Panc1 (cell line): ENCODE results near the gene TMEM254. TPM values are rescaled to one million over a fixed set of nuclear protein-coding genes. Genes with fewer than 3 reads are reported as not detected.

ENCODE experiments used
- ATAC-seq: fragments of 200-7000 bp; cut with Tn5 transposase; 2 replicates; pipeline ENCODE4 v1.9.1; 2020; ENCODE audit warnings: mild to moderate bottlenecking, moderate library complexity
- BruUV-seq: library from RNA; stranded (reverse); fragments of 400-500 nt; replicated peaks from 2 replicates; lab custom pipeline; 2021; lab: Mats Ljungman, UMichigan
- CTCF ChIA-PET: fragments of 300-600 bp; sonication (Branson Sonifier 250); formaldehyde crosslinking; loops from one replicate; lab custom pipeline; 2022; ENCODE audit warnings: antibody characterized with exemption; lab: Charles Lee
- POLR2A ChIA-PET: fragments of 300-600 bp; sonication (Branson Sonifier 250); formaldehyde crosslinking; loops from one replicate; lab custom pipeline; 2022; ENCODE audit warnings: antibody characterized with exemption; lab: Charles Lee
- DNase-seq: peaks from one replicate; pipeline ENCODE4 v3.0.0-alpha.2; 2010; ENCODE audit warnings: low read depth, low spot score
- H3K27ac ChIP-seq: 2 replicates; pipeline ENCODE4 v1.5.1; 2011; ENCODE audit warnings: mild to moderate bottlenecking, low read length, inconsistent platforms
- H3K27me3 ChIP-seq: fragments of 200-500 bp; sonication (Bioruptor generic); 2 replicates; pipeline ENCODE4 v1.6.0; 2014; ENCODE audit warnings: low read length, inconsistent platforms; ENCODE audit not compliant: control insufficient read depth, insufficient read depth
- H3K36me3 ChIP-seq: fragments of 200-500 bp; sonication (Bioruptor generic); 2 replicates; pipeline ENCODE4 v1.5.1; 2014; ENCODE audit warnings: inconsistent platforms, mild to moderate bottlenecking, low read length, moderate library complexity; ENCODE audit not compliant: control insufficient read depth, insufficient read depth
- H3K4me1 ChIP-seq: 2 replicates; pipeline ENCODE4 v1.5.1; 2011; ENCODE audit warnings: inconsistent platforms, mild to moderate bottlenecking, low read length, moderate library complexity; ENCODE audit not compliant: control insufficient read depth, insufficient read depth
- H3K4me3 ChIP-seq, 2 experiments: 2 replicates each; pipeline ENCODE4 v1.5.1; 2011 to 2012; ENCODE audit warnings: low read depth in 2 of 2, low read length in 2 of 2, mild to moderate bottlenecking in 2 of 2, inconsistent platforms in 1 of 2, moderate library complexity in 1 of 2
- H3K9me3 ChIP-seq: fragments of 200-500 bp; sonication (Bioruptor generic); 2 replicates; pipeline ENCODE4 v1.5.1; 2014; ENCODE audit warnings: low read depth, mild to moderate bottlenecking, inconsistent platforms, low read length, moderate library complexity; ENCODE audit not compliant: control insufficient read depth, insufficient read depth
- CTCF ChIP-seq: fragments of 450-650 bp; IDR thresholded peaks from 2 replicates; pipeline ENCODE4 v1.5.1; 2017; ENCODE audit warnings: mild to moderate bottlenecking
- POLR2AphosphoS5 ChIP-seq: IDR thresholded peaks from 2 replicates; pipeline ENCODE4 v1.6.1; 2012; ENCODE audit warnings: mild to moderate bottlenecking, low read depth, low read length, moderate library complexity
- REST ChIP-seq, 2 experiments: IDR thresholded peaks; 2 replicates each; pipeline ENCODE4 v1.6.1; 2011 to 2012; ENCODE audit warnings: low read depth in 2 of 2, control low read depth in 1 of 2, low read length in 1 of 2, mild to moderate bottlenecking in 1 of 2, moderate library complexity in 1 of 2; ENCODE audit not compliant: insufficient read depth in 1 of 2
- SIN3A ChIP-seq: IDR thresholded peaks from 2 replicates; pipeline ENCODE4 v1.6.1; 2012; ENCODE audit warnings: low read depth, mild to moderate bottlenecking, low read length, moderate library complexity, borderline replicate concordance; ENCODE audit not compliant: insufficient read depth
- TCF7L2 ChIP-seq: IDR thresholded peaks from 2 replicates; pipeline ENCODE4 v1.6.1; 2011; ENCODE audit warnings: mild to moderate bottlenecking, low read depth, low read length, inconsistent platforms
- in situ Hi-C: cut with HindIII; loops from 2 replicates; pipeline ENCODE4 v1.10.0; 2016; ENCODE audit warnings: low sequenced_read_pairs, low pct_unique_long_range_greater_than_20kb
- intact Hi-C: fragments of 100-400 bp; cut with micrococcal nuclease; formaldehyde crosslinking; loops from one replicate; pipeline ENCODE4 v1.10.0; 2022; ENCODE audit not compliant: unreplicated experiment
- total RNA-seq: library from RNA; stranded (reverse); gene quantifications from one replicate; pipeline ENCODE4 v1.2.1, GENCODE V29; 2021; ENCODE audit not compliant: unreplicated experiment

Gene TMEM254
- total RNA-seq, 1 experiment from 2014 or later, result 28.8 TPM

- Histone ChIP-seq H3K4me3 (no peak overlapping the region), H3K27ac (no peak overlapping the region), H3K9me3 (no peaks in the 10 kb centered on the region), H3K36me3 (no peaks in the 10 kb centered on the region), H3K4me1 (no peaks in the 10 kb centered on the region), H3K27me3 (no peaks in the 10 kb centered on the region)
- no TSS peak for BruUV-seq
- ChIA-PET POLR2A (no interaction called here), CTCF (interaction anchor here (0.7 kb wide), 1 partner anchor 198 kb away, joined by 4 read pairs; no protein-coding TSS in a partner anchor)
- intact Hi-C loops, result no loop called here
- TF ChIP-seq SIN3A (no peak), REST (IDR thresholded peaks at IDR 0.05; ENCODE audit: insufficient read depth in 1 of 2, low read depth in 2 of 2, low read length in 1 of 2) (no peak), TCF7L2 (no peak), POLR2AphosphoS5 (no peak), CTCF (no peak)
- DNase-seq, result no peak
- in situ Hi-C loops, result no loop called here
- no peak for ATAC-seq
These were observed 21.7 kb downstream of the TMEM254 start for GRCh38 chr10:80100116-80100515.

GRCh38 chr10:80100861-80101695 is 22.6 kb downstream of the TMEM254 start:
- ChIA-PET CTCF (interaction anchor here (0.7 kb wide), 2 partner anchors 186 to 197 kb away, joined by 4 read pairs; no protein-coding TSS in a partner anchor), POLR2A (no interaction called here)
- no peak for TF ChIP-seq REST (IDR thresholded peaks at IDR 0.05; ENCODE audit: insufficient read depth in 1 of 2, low read depth in 2 of 2, low read length in 1 of 2)
- TF ChIP-seq TCF7L2, result no peak
- no peak for TF ChIP-seq SIN3A
- TF ChIP-seq CTCF, result no peak
- no peak for TF ChIP-seq POLR2AphosphoS5
- intact Hi-C loops, result no loop called here
- Histone ChIP-seq H3K4me3 (no peak overlapping the region), H3K9me3 (no peaks in the 10 kb centered on the region), H3K36me3 (no peaks in the 10 kb centered on the region), H3K27ac (no peak overlapping the region), H3K27me3 (no peaks in the 10 kb centered on the region), H3K4me1 (no peaks in the 10 kb centered on the region)
- in situ Hi-C loops, result no loop called here
- no peak for ATAC-seq
- no peak for DNase-seq
- BruUV-seq, result no TSS peak
